Measurements from ENCODE around the gene GCNT2.

- TF ChIP-seq CTCF (conservative IDR thresholded peaks at IDR 0.05; ENCODE audit: low read depth, low read length) (no peak), EZH2 (IDR thresholded peaks at IDR 0.05; ENCODE audit: borderline replicate concordance, low read depth, low read length, poor library complexity, severe bottlenecking) (no peak)
These were observed 147.2 kb downstream of the GCNT2 start for GRCh38 chr6:10668126-10668917.
